H1 (cell line): ENCODE measurements around the gene SKAP2. TPM values are rescaled to one million over a fixed set of nuclear protein-coding genes. Genes with fewer than 3 reads are reported as not detected.

Source experiments
- GABPA ChIP-seq: IDR thresholded peaks from 2 replicates; pipeline ENCODE4 v1.6.1; 2011; ENCODE audit warnings: mild to moderate bottlenecking, low read length, moderate library complexity, borderline replicate concordance; ENCODE audit not compliant: insufficient read depth
- HDAC6 ChIP-seq: IDR thresholded peaks from one replicate; pipeline ENCODE4 v1.7.1; 2012; ENCODE audit warnings: low read depth, mild to moderate bottlenecking, inconsistent platforms, low read length, moderate library complexity
- KDM5A ChIP-seq: fragments of 200-600 bp; IDR thresholded peaks from 2 replicates; pipeline ENCODE4 v1.7.1; 2012; ENCODE audit warnings: mild to moderate bottlenecking, low read length, inconsistent platforms, mixed read lengths
- polyA plus RNA-seq, 7 experiments: library from polyadenylated mRNA; depleted of rRNA in 3 of 7; stranded (reverse) in 5 of 7; unstranded in 2 of 7; fragments of >200 nt in 5 of 7; fragments of 200-250 nt in 2 of 7; gene quantifications; 1 replicate in 5 of 7; 2 replicates in 1 of 7; 4 replicates in 1 of 7; pipeline versions ENCODE4 v1.2.1 to v1.2.3, GENCODE V29; 2011 to 2013; ENCODE audit warnings: missing spikeins in 2 of 7, mixed read lengths in 2 of 7
- total RNA-seq: library from RNA; stranded (reverse); fragmentation: NEBNext Ultra II Directional; extraction: Animal tissue kit (Norgen Biotek cat#: 25700); gene quantifications from 2 replicates; pipeline ENCODE4 v1.2.1, GENCODE V29; 2021

Gene SKAP2
- total and polyA plus RNA-seq, 2 of the 8 experiments (the other 6 are each of a cell fraction or from before 2014, with no cell fraction given): 0.53 to 5.1 TPM

DNA sequence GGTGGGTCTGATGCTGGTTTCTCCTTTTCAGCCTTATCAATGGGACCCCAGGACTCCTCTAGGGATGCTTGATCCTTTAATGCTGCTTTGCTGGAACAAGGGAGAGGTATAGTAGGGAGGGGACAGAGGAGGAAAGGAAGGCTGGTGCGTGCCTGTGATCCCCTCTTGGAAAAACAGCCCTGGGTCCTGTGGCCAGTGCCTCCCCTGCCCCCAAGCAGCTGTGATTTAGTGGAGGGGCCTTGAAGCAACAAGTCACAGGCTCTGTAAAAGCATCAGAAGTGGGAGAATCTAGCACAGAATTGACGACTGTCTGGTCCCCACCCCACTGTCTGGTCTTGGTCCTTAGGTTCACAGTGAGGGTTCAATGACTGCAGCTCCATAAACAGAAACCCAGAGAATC is 237.7 kb downstream of the SKAP2 start (continued):
- TF ChIP-seq HDAC6 (no peak), KDM5A (no peak), GABPA (no peak)
